Measurements from ENCODE around the gene BCDIN3D. TPM values are rescaled to one million over a fixed set of nuclear protein-coding genes. Genes with fewer than 3 reads are reported as not detected.

The BCDIN3D gene
- total and polyA plus RNA-seq, 9 donors, result 2.8 to 5.9 (median 4.7) TPM

GRCh38 chr12:49825360-49825970 lies 17.4 kb downstream of the BCDIN3D start:
- intact Hi-C loops (cut with DNase I), result no loop called here
- WGBS, 3 donors, result 25 to 32% (median 31%) methylated on average over 5 of the region's 5 CpGs
- no peak for DNase-seq
- peaks cover 24% of the 10 kb centered on the region for H3K4me1 ChIP-seq (ENCODE audit: insufficient read depth)
- H3K36me3 ChIP-seq, result no peaks in the 10 kb centered on the region
- H3K9me3 ChIP-seq, result no peaks in the 10 kb centered on the region
- H3K27ac ChIP-seq, result no peak overlapping the region
- no peak overlapping the region for H3K4me3 ChIP-seq
- H3K27me3 ChIP-seq, result no peaks in the 10 kb centered on the region
- TF ChIP-seq CTCF (IDR thresholded peaks at IDR 0.05) (no peak), POLR2A (IDR thresholded peaks at IDR 0.05) (no peak), EP300 (IDR thresholded peaks at IDR 0.05) (no peak)

- Histone ChIP-seq H3K36me3 (no peaks in the 10 kb centered on the region), H3K27me3 (no peaks in the 10 kb centered on the region), H3K27ac (no peak overlapping the region), H3K4me3 (no peak overlapping the region), H3K9me3 (no peaks in the 10 kb centered on the region), H3K4me1 (ENCODE audit: insufficient read depth) (peaks cover 24% of the 10 kb centered on the region)
- TF ChIP-seq CTCF (IDR thresholded peaks at IDR 0.05) (no peak), POLR2A (IDR thresholded peaks at IDR 0.05) (no peak), EP300 (IDR thresholded peaks at IDR 0.05) (no peak)
- DNase-seq, result no peak
- intact Hi-C loops (cut with DNase I), result no loop called here
- WGBS, 3 donors, result 68 to 75% (median 72%) methylated on average over 4 of the region's 4 CpGs
Observed at GRCh38 chr12:49824895-49825294, 18.0 kb downstream of the BCDIN3D start.

GRCh38 chr12:49824416-49824815 lies 18.5 kb downstream of the BCDIN3D start:
- intact Hi-C loops (cut with DNase I), result no loop called here
- DNase-seq, result no peak

GRCh38 chr12:49823951-49824350 lies 19.0 kb downstream of the BCDIN3D start:
- WGBS, 3 donors, result 83 to 91% (median 84%) methylated on average over 6 of the region's 6 CpGs
- H3K4me1 ChIP-seq (ENCODE audit: insufficient read depth), result peaks cover 24% of the 10 kb centered on the region
- no peak for DNase-seq

More at GRCh38 chr12:49824416-49824815, 18.5 kb downstream of the BCDIN3D start:
- 83 to 90% (median 88%) methylated on average over 8 of the region's 8 CpGs for WGBS, 3 donors
- H3K4me3 ChIP-seq, result no peak overlapping the region
- H3K27ac ChIP-seq, result no peak overlapping the region
- no peaks in the 10 kb centered on the region for H3K36me3 ChIP-seq
- TF ChIP-seq POLR2A (IDR thresholded peaks at IDR 0.05) (no peak), EP300 (IDR thresholded peaks at IDR 0.05) (no peak), CTCF (IDR thresholded peaks at IDR 0.05) (no peak)
- H3K9me3 ChIP-seq, result no peaks in the 10 kb centered on the region
- no peaks in the 10 kb centered on the region for H3K27me3 ChIP-seq
- H3K4me1 ChIP-seq (ENCODE audit: insufficient read depth), result peaks cover 24% of the 10 kb centered on the region

More at GRCh38 chr12:49823951-49824350, 19.0 kb downstream of the BCDIN3D start:
- no peaks in the 10 kb centered on the region for H3K27me3 ChIP-seq
- TF ChIP-seq EP300 (IDR thresholded peaks at IDR 0.05) (no peak), CTCF (IDR thresholded peaks at IDR 0.05) (no peak), POLR2A (IDR thresholded peaks at IDR 0.05) (no peak)
- intact Hi-C loops (cut with DNase I), result no loop called here
- H3K36me3 ChIP-seq, result no peaks in the 10 kb centered on the region
- no peaks in the 10 kb centered on the region for H3K9me3 ChIP-seq
- H3K4me3 ChIP-seq, result no peak overlapping the region
- H3K27ac ChIP-seq, result no peak overlapping the region
